ENCODE results near the gene NEK3.
"Not testable (repeated sequence)": the region's sequence is repeated elsewhere in the genome, so short reads cannot be mapped to it uniquely, and the experiment has no call there.

DNA sequence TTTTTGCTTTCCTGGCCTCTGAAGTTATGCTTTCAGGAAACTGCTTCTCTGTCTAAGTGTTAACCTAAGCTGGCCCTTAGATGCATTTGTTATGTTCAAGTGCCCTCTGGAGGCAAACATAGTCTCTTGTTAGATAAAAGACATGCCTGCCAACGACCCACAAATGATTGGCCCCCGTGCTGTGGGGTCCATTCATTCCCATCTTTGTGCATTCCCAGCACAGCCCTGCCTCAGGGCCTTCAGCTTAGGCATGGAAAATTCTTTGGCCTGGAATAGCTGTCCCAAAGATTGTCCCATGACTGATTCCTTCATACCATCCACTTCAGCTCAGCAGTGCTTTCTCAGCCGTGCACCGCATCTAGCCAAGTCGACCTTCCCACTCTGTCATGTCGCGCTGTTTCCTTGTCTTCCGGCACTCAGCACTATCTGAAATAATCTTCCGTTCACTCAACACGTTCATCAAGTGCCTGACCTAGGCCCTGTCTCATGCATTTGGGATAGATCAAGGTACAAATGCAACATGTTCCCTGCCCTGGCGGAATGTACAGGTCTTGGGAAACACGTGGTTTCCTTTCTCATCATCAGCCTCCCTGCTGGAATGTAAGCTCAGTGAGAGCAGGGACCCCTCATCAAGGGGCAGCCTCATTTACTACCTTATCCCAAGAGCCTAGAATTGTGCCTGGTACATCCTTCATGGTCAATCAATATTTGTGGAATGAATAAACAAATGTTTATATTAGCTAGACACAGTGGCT, 42.2 kb upstream of the NEK3 start:
- peak; percentile 9 to 49 (median 37) for TF ChIP-seq CTCF (IDR thresholded peaks at IDR 0.05)
- TF ChIP-seq POLR2A (IDR thresholded peaks at IDR 0.05): not testable (repeated sequence)

Measured in adrenal gland (tissue), 5 donors.